HG03280 (cell line): ENCODE data around the gene GGTLC2.
"Not testable (repeated sequence)": the region's sequence is repeated elsewhere in the genome, so short reads cannot be mapped to it uniquely, and the experiment has no call there.

Experiments
- ATAC-seq: cut with Tn5 transposase; IDR thresholded peaks from one replicate; pipeline ENCODE4 v1.9.1; 2021; ENCODE audit warnings: mild to moderate bottlenecking, moderate library complexity; ENCODE audit not compliant: unreplicated experiment

The GGTLC2 gene

DNA sequence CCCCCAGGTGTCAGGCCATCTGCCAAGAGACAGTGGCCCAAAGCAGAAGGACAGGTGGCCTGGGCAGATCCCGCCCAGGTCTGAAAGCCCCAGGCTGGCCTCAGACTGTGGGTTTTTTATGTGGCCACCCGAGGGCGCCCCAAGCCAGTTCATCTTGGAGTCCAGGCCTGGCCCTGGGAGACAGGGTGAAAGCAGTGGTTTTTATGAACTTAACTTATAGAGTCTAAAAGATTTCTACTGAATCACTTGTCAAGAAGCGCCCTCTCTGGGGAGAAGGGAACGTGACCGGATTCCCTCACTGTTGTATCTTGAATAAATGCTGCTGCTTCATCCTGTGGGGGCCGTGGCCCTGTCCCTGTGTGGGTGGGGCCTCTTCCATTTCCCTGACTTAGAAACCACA, 8.2 kb upstream of the GGTLC2 start:
- ATAC-seq = not testable (repeated sequence)

DNA sequence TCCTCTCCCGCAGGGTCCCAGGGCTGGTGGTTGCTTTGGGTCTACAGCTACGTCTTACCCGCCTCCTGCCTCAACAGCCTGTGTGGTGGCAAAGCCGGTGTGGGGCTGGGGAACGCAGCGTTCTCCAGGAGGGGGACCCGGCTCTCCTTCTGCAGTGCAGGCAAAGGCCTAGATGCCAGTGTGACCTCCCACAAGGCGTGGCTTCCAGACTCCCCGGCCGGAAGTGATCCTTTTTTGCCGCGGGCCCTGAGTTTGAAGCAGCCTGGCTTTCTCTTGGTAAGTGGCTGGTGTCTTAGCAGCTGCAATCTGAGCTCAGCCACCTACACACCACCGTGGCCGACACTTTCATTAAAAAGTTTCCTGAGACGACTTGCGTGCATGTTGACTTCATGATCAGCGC, 6.1 kb upstream of the GGTLC2 start:
- not testable (repeated sequence) for ATAC-seq

DNA sequence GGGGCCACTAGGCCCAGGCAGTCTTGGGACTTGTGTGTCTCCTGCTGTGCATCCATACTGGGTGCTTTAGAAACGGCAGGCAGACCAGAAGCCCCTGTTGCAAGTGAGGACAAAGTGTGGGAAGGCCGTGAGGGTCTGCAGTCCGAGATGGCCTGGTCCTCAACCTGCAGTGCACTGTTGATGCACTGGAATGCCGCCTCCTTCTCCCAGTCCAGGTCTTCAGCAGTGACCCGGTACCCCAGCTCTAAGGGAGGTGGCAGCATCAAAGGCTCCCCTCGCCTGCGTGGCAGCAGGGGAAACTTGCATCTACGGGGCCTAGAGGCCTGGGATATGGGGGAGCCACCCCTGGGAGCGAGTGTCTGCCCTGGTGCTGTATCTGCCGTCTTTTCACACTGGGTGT, 2.2 kb upstream of the GGTLC2 start:
- not testable (repeated sequence) for ATAC-seq

DNA sequence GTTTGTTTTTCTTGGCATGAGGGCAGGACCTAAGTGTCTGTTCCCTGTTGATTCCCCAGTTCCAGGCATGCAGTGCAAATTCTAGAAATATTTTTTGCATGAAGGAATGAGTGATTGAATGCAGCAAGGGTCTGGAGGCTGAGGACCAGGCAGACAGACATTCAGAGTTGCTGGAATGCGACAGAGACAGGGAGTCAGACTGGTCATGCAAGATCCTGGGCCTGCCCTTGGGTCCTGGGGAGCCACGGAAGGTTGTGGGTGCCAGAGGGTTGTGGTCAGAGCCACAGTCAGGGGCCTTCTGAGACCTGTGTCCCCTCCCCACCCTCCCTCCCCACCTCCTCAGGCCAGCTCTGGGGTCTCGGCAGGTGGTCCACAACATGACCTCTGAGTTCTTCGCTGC, 1.6 kb downstream of the GGTLC2 start:
- ATAC-seq = not testable (repeated sequence)

DNA sequence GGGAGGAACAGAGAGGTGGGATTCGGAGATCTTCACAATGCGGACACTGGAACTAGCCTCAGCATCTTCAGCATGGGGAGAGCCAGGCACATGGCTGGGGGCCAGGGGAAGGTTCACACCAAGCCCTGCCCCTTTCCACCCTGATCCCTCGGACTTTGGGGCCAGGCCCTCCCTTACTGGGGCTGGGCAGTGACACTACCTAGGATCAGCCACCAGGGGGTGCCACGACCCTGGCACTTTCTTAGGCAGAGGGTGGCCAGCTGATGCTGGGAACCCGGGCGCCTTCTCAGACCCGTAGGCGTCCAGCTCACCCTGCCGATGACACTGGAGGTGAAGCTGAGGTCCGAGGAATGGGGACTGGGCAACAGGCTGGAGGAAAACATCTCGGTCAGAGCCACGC, 3.5 kb downstream of the GGTLC2 start:
- ATAC-seq = not testable (repeated sequence)

DNA sequence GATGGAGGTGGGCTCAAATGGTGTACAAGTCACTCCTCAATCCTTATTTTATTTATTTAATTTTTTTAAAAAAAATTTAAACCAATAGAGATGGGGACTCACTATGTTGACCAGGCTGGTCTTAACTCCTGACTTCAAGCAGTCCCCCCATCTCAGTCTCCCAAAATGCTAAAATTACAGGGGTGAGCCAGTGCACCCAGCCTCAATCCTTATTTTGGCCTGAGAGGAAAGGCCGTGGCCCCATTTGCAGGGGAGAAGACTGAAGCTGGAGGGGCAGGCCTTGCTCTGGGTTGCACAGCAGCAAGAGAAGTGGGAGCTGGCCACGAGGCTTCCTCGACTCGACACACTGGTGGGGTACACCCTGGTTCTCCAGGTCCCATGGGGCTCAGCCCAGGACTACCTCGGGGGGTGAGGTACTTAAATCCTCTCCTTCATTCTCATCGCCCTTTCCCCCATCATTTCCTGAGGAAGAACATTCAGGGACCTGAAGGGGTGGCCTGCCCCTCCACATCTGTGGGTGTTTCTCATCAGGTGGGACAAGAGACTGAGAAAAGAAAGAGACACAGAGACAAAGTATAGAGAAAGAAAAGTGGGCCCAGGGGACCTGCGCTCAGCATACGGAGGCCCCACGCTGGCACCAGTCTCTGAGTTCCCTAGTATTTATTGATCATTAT, 4.6 kb downstream of the GGTLC2 start:
- not testable (repeated sequence) for ATAC-seq

DNA sequence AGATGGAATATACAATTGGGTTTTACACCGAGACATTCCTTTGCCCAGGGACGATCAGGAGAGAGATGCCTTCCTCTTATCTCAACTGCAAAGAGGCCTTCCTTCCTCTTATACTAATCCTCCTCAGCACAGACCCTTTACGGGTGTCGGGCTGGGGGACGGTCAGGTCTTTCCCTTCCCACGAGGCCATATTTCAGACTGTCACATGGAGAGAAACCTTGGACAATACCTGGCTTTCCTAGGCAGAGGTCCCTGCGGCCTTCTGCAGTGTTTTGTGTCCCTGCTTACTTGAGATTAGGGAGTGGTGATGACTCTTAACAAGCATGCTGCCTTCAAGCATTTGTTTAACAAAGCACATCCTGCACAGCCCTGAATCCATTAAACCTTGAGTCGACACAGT, 5.3 kb downstream of the GGTLC2 start:
- not testable (repeated sequence) for ATAC-seq

DNA sequence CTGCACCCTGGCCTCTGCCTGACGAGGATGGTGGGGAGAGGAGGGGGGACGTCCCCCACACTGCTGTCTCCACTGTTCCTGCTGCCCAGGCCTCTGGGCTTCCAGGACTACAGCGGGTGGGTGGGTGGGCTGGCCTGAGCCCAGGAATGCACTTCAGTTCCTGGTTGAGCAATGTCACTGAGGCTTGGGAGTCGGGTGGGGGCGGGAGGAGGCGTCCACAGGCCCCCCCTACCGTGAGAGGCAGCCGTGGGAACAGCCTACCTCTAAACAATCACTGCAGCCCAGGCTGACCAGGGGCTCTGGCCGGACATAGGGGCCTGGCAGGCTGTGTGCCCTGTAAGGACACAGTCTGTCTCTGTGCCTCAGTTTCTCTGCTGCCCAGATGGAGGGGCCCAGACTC, 6.0 kb downstream of the GGTLC2 start:
- ATAC-seq = not testable (repeated sequence)

DNA sequence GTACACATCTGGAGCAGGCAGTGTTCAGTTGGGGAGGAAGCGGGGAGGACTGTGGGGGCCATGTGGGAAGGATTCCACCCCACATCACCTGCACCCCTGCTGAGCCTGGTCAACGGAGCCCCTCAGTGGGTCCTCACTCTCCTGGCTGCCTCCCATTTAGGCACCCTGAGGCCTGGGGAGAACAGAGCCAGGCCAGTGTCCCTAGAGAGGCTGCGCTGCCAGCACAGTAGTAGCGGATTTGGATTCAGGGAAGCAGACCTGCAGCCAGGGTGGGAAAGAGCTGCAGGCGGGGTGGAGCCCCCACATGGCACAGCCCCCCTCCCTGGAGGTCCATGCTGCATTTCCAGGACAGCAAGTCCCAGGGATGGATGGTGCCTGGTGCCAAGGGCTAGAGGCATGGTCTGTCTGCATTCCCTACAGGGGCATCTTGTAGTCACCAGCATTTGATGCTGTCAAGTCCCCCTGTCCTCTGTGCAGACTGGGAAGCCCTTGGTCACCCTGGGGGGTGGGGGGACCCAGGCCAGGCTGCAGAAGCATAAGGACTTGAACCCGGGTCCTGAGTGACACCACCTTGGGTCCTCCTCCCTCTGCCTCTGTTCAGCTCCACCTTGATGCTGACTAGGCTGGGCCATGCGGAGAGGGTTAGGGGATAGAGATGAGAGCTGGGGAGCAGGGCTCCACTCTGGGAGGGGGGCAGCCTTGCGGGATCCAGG, 6.5 kb downstream of the GGTLC2 start:
- ATAC-seq = not testable (repeated sequence)

DNA sequence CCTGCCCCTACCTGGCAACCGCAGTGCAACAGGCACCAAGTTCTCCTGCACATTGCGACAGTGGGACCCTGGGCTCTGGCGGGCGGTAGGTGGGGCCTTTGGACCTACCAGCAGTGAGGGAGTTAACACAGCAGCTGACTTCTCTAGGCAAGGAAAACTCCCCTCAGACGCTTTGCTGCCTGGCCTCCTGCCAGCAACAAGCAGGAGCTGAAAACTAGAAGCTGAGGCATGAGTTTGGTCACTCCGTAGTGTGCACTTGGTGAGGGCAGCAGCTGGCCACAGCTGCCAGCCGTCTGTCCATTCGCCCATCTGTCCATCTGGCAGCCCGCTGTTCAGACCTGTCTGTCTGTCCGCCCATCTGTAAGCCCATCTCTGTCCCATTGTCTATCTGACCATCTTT, 7.2 kb downstream of the GGTLC2 start:
- not testable (repeated sequence) for ATAC-seq

DNA sequence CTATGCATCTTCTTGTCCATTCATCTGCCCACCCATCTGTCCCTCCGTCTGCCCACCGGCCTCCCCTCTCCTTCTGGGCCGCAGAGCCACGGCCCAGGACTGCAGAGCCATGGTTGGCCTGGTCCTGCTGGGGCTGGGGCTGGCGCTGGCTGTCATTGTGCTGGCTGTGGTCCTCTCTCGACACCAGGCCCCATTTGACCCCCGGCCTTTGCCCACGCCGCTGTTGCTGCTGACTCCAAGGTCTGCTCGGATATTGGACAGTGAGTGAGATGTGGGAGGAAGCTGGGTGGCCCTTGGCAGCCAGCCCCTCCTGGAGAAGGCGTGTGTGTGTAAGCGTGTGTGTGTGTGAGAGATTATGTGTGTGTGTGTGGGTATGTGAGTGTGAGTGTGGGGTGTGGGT, 7.7 kb downstream of the GGTLC2 start:
- ATAC-seq = not testable (repeated sequence)

DNA sequence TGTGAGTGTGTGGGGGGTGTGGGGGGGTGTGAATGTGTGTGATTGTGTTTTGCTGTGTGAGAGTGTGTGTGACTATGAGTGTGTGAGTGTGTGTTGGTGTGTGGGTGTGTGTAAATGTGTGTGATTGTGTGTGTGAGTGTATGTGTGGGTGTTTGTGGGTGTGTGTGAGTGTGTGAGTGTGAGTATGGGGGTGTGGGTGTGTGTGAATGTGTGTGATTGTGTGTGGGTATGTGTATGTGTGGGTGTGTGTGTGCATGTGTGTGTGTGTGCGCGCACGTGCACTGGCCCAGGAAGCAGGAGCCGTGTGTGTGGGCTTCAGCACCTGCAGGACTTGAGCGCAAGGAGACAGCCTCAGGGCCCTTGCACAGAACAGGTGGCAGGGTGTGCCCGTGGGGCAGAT, 8.2 kb downstream of the GGTLC2 start:
- not testable (repeated sequence) for ATAC-seq

DNA sequence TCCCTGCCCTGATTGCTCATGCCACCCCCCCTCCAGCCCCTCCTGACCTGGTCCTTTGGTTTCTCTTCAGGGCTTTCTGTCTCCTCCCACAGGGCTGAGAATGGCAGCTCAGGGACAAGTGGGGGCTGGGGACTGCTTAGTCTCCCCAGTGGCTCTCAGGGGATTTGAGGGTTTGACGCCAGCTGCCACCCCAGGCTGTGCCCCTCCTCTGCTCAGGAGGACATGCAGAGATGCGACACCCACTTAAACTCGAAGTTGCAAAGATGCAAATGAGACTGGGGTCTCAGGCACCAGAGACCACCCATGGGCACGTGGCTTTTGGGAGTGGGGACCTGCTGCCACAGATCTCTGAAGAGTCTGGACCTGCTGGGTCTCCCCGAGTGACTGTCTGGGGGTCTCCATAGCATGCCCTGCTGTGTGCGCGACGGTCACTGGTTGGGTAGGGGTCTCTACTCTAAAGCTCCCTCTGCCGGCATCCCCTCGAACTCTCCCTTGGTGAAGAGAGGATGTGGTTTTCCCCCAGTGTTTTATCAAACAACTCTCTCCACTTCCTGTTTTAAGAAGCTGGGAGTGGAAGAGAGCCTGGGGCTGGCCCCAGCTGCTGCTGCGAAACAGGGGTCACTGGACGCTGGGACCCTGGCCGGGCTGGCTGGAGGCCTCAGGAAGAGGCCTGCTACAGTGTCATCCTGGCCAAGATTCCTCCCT, 9.4 kb downstream of the GGTLC2 start:
- ATAC-seq = not testable (repeated sequence)

DNA sequence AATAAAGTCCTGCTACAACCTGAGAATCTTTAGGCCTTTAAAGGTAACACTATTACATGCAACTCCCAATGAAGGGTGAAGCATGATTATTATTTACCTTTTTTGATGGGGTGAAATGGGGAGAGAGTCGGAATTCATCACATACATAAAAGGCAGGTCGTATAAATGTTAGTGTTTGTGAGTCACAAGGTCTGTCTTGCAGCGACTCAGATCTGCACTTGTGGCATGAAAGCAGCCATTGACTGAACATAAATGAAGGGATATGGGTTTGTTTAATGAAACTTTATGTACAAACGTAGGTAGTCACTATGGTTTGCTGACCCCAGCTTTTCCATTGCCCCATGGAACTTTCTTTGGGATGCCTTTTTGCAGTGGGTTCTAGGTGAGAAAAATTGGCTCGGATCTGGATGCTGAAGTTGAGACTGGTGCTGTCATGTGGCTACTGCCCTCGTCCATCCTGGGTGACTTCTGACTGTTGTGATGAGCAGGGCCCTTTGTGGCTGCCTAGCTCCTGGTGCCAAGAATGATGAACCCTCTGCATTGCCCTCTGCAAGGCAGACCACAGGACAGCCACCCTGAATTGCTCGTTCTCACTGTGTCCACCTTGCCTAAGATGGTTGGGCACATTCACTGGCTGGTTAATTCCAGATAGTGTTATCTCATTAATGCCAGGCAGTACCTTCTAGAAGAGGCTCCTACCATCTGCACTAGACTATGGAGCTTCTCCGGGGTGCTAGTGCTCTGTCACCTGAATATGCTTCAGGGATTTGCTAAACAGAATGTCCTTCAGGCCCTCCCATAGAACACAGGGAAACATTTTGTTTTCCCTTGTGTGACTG, 11.3 kb downstream of the GGTLC2 start:
- ATAC-seq = no peak

DNA sequence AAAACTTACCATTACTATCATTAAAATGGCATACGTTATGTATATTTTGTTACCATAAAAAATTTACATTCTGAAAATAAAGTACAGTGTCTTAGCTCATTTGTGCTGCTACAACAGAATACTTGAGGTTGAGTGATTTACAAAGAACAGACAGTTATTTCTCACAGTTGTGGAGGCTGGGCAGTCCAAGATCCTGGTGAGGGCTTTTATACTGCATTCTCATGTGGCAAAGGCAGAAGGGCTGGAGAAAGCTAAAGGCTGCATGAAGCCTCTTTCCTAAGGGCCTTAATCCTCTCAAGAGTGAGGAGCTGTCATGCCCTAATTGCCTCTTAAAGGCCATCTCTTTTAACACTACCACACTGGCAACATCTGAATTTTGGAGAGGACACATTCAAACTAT, 13.3 kb downstream of the GGTLC2 start:
- no peak for ATAC-seq

DNA sequence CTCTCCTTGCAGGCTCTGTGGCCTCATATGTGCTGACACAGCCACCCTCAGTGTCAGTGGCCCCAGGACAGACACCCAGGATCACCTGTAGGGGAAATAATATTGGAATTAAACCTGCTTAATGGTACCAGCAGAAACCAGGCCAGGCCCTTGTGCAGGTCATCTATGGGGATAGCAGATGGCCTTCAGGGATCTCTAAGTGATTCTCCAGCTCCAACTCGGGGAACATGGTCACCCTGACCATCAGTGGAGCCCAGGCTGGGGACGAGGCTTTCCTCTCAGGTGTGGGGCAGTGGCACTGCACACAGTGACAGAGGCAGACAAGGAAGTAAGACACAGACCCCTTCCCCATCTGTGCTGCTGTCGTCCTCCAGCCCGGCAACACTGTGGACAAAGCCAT, 16.9 kb downstream of the GGTLC2 start:
- ATAC-seq = no peak

DNA sequence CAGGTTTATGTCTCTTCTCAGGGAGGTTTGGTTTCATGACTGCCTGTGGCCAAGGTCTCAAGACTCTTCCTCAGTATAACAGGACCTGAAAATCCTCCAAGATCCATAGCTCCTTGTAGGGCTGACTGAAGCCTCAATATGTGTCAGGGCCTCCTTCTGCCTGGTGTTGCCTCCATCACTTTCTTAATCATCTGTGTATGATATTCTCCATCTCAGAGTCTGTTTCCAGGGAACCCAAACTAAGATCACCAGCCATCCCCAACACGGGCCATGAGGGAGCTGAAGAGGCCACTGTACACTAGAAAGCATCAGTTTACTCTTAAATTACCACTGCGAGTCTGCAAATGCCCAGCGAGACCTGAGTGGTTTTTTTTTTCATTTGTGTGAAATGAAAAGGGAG, 17.7 kb downstream of the GGTLC2 start:
- no peak for ATAC-seq

DNA sequence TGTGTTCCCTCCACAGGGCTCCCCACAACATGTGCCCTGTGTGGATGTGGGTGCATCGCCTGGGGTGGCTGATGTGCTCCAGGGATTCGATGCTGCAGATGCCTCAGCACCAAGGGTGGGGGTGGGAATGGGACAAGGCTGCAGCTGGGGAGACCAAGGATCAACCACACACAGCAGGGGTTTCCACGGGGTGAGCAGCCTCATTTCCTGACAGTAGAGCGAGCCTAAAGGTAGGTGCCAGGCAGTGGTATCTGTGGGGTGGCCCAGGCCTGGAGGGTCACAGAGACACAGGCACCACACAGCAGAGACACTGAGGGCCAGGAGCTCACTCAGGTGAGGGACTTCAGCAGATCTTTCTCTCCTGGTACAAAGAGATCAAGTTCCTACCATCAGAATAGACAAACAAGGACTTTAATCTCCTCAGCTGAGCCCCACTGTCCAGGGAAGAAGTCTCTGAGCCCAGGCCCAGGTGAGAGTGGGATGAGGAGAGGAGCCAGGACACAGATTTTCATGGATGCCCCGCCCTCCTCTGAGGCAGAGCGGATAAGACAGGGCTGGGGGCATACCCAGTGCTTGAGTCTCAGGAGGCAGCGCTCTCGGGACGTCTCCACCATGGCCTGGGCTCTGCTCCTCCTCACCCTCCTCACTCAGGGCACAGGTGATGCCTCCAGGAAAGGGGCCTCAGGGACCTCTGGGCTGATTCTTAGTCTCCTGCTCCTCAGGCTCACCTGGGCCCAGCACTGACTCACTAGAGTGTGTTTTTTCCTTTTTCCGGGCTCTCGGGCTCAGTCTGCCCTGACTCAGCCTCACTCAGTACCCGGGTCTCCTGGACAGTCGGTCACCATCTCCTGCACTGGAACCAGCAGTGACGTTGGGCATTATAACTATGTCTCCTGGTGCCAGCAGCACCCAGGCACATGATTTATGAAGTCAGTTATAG, 19.7 kb downstream of the GGTLC2 start:
- ATAC-seq = no peak

DNA sequence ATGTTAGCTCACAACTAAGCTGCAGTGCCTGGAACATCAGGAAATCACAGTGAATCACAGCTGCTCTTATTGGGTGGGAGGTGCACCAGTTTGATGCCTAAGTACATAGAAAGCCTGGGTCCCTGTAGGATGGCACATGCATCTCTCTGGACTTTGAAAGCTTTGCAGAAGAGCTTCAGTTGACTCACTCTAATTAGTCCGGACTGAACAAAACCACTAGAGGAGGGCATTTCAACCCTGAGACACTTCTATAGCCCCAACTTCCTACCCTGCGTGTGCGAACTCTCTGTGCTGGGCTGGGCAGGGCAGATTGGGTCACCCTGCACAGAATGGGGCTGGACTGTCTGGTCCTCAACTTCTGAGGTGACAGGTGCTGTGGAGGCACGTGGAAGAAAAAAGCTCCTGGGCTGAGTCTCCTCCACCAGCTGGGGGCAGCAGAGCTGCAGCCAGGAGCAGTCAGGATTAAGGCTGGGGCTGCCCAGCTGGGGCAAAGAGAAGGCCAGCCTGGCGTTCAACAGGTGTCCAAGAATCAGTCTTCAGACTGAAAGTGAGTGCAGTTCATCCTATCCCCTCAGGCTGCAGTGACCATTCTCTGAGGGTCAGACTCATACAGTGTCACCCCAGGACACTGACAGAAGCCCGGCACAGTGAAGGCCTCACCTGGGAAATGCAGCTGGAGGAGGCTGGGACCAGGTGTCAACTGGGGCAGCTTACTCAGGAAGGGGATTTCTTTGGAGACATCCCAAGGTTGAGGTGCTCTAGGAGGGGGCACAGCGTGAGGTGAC, 22.1 kb downstream of the GGTLC2 start:
- ATAC-seq = no peak
